GM21423 (cell line): Measurements from ENCODE around the gene AOPEP.
"Not testable (repeated sequence)": the region's sequence is repeated elsewhere in the genome, so short reads cannot be mapped to it uniquely, and the experiment has no call there.

Source experiments
- ATAC-seq: cut with Tn5 transposase; IDR thresholded peaks from one replicate; pipeline ENCODE4 v1.9.1; 2021; ENCODE audit warnings: mild to moderate bottlenecking, moderate library complexity; ENCODE audit not compliant: unreplicated experiment

Gene AOPEP

GRCh38 chr9:94950579-94951323 is 224.3 kb downstream of the AOPEP start:
- no peak for ATAC-seq

- ATAC-seq, result no peak
These were observed 225.0 kb downstream of the AOPEP start for GRCh38 chr9:94951324-94952135.

DNA sequence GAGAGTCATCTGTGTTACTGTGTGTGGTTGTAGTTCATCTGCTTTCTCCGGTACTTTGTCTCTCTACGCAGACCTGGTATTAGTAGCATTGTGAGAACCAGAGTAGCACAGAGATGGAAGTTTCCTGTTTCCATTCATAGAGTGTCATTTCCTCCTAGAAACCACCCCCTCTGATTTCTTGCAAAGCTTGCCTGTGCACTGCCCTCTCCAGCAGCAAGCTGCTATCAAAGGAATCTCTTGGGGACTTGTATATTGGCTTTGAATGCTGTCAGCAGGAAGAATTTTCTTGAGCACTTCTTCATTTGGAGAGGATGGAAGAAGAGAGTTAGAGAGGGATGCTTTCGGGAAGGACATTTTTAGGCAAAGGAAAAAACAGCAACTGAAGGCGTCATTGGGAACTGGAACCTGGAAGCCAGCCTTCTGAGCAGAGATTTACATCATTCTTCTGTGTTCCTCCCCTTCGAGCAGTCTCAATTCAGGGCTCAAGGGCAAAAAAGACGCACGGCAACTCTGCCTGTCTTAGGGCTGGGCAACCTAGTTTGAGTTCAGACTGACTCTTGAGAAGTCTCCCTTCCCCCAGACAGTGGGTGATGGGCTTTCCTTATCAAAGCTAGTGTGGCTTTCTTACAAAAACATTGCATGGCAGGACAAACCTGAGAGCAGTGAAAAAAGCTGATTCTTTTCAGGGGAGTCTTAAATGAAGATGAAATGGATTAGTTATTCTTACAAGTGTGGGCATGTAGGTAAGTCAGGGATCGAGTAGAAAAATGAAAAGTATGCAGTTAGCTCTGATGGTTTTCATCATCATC is 226.3 kb downstream of the AOPEP start:
- ATAC-seq, result no peak

GRCh38 chr9:94956731-94957130 is 230.2 kb downstream of the AOPEP start:
- no peak for ATAC-seq

GRCh38 chr9:94960964-94961363 is 234.5 kb downstream of the AOPEP start:
- no peak for ATAC-seq

DNA sequence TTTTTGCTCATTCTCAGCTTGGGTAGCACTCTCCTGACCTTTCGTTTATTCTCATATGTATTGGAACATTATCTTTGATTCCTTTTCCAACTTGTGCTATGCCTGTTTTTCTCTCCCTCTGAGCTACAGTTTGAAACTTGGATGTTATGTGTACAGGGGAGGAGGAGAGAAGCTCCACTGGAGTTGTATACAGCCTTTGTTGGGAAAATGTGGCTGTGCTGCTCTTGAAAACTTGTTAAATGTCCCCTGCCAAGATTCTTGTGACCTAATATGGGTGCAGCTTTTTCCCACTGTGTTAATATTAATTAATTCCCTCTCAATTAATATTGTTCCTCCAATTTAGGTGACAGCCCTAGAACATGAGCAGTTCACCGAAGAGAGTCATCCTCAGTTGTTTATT is 235.4 kb downstream of the AOPEP start:
- no peak for ATAC-seq

DNA sequence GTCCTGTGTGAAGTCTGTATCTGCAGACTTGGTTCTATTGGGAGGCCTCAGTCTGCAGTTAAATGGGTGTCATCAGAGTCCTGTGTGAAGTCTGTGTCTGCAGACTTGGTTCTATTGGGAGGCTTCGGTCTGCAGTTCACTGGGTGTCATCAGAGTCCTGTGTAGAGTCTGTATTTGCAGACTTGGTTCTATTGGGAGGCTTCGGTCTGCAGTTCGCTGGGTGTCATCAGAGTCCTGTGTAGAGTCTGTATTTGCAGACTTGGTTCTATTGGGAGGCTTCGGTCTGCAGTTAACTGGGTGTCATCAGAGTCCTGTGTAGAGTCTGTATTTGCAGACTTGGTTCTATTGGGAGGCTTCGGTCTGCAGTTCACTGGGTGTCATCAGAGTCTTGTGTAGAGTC is 239.1 kb downstream of the AOPEP start:
- ATAC-seq, result not testable (repeated sequence)

DNA sequence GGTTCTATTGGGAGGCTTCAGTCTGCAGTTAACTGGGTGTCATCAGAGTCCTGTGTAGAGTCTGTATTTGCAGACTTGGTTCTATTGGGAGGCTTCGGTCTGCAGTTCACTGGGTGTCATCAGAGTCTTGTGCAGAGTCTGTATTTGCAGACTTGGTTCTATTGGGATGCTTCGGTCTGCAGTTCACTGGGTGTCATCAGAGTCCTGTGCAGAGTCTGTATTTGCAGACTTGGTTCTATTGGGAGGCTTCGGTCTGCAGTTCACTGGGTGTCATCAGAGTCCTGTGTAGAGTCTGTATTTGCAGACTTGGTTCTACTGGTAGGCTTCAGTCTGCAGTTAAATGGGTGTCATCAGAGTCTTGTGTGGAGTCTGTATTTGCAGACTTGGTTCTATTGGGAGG is 239.5 kb downstream of the AOPEP start:
- not testable (repeated sequence) for ATAC-seq

- ATAC-seq, result no peak
These were observed 241.0 kb downstream of the AOPEP start for GRCh38 chr9:94967482-94967881.

DNA sequence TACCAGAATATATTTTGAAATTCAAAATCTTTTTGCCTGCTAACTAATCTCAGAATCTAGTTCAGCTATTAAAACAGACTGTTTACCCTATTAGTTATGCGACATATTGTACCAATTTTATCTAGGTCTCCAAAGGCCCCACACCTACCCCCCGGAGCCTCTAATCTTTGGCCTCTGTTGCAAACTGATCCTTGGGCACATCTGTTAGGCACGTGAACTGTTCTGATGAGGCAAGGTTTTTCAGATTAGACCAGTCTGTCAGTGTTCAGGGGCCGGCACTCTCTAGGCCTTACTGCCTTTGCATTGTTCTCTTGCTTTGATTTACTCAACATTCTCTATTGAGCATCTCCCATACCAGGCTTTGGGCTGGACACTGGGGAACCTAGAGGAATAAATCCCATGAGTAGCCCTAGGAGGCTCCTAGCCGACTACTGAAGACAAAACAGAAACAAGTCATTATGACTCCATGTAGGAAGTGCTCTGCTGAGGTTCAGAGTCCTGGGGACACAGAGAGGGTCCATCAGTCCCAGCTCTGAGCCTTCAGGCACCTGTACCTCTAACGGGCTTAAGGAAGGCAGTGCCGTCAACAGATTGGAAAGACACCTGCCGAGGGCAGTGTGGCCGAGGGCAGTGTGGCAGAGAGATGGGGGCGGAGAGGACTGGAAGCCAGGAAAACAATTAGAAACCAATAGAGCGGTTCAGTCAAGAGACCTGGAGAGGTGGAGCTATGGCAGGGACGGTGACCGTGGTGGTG is 245.1 kb downstream of the AOPEP start:
- no peak for ATAC-seq

DNA sequence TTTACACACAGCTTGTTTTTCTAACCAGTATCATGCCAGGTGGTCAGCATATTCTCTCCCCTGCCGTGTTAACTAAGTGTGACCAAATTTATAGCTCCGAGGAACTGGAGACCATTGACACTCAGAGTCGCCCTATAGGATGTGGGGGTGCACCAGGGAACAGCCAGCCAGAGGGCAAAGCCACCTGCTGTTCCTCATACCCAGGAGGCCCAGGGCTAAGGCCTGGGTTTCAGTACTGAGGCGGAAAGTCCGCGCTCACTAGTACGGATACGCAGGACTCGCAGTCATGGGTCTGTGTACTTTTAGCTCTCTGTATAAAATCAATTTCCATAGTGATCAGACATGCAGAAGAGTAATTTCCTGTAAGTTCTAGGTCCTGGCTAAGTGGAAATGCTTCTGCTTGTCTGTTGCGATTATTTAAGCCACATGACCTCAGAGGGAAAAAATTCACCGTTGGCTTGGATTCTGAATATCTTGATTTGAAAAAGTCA is 247.0 kb downstream of the AOPEP start:
- no peak for ATAC-seq

DNA sequence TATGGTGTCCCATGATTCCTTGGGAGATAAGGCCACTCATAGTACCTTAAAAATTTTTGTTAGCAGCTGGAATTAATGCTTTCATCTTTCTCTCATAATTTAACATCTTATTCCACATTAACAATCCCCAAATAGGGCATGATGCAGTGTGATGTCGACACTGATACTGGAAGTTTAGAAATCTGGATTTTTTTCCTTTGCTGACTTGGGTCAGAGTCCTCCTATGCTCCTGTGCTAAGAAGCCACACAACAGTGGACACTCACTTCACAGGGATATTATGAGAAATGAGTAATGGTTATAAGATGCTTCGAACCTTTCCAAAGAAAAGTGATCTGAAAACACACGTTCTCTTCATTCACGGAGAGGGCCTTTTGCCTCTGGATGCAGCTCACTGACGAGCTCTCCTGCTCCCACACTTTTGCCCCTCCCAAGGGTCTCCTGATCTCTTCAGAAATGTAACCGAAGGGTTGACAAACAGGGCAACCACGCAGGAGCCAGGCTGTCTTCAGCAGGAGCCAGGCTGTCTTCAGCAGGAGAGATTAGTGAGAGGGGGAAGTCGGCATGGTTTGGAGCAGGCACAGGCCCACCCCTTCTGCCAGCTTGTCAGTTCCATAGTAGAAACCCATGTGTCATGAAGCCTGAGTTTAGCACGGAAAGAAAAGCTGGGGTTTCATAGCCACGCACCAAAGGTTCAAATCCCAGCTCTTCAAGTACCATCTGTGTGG is 247.8 kb downstream of the AOPEP start:
- ATAC-seq, result no peak

DNA sequence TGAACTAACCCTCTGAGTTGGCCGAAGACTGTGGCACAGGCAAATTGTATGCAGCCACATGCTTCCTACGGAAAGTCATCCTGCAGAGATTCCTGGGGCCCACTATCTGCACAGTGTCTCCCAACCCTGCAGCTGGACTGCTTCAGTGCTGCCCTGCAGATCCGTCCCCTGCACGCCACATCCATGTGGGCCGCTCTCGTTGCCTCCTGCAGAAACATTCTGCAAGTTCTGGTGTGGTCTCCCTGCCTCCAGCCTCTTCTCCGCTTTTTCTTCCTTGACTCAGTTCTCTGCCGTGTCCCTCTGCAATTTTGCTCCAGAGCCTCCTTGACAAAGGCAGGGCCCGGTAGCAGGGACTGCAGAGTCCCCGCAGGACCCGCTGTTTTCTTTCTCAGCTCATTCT is 249.0 kb downstream of the AOPEP start:
- no peak for ATAC-seq

DNA sequence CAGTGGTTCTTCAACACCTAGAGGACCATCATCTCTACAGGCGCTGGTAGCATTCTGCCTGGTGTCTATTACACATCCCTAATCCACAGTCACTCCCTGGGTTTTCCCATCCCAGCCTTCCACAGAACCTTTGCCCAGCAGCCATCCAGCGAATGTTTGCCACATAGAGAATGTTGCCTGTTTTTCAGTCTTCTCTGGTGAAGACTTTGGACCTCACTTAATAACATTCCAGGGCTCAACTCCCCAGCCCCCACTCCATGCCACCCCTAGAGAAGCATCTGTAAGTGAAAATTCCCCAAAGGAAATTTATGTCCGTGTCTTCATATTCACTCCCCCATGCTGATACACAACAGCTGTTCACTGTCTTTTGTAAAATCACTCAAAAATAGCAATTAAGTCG is 249.6 kb downstream of the AOPEP start:
- ATAC-seq, result no peak

DNA sequence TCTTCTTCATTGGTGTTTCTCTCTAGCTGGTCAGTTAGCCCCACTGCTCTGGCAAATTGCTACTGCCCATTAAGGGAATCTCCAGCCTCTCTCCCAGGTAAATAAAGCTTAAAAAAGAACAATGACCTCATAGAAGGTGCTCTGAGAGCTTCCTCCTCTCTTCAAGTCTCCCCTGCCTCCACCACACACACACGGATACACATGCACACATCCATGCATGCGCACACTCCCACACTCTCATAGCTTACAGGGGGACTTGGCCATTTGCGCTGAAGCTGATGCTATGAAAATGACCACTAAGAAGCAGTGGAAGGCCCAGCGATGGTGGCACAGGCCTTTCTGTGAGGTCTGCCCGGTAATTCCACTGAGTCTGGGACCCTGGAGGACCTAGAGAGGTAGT is 250.9 kb downstream of the AOPEP start:
- ATAC-seq, result no peak

GRCh38 chr9:94979904-94980507 is 253.5 kb downstream of the AOPEP start:
- no peak for ATAC-seq

DNA sequence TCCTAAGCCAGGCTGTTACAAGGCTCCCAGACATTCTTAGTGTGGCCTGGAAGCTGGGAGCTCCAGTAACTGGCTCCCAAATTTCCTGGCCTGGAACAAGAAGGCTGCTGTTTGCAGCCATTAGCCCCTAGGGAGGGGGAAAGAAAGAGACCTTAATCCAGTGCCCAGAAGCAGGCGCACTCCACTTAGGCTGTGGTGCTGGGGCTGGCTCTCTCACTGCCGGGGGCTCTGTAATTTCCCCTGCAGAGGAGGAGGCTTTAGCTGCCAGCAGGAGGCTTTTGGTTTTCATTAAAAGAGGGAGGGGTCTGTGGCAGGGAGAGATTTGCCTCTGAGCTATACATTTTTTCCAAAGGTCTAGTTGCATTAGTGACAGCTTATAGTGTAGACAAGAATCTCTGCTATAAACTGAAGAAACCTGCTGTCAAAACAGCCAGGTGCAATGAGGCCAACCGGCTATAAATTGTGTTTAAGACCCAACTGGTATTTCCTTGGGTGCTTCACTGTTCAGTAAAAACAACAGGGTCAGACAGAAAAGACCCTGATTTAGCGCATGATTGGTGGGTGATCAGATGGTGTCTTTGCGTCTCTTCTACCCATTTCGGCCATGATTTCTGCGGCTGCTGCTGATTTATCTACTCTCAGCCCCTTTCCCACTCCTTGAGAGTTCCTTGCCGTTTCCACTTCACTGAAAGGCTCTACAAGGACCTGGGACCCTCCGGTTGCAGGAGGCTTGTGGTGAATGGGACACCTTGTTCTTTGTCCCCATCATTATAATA is 254.6 kb downstream of the AOPEP start:
- no peak for ATAC-seq

- ATAC-seq, result no peak
These were observed 255.2 kb downstream of the AOPEP start for GRCh38 chr9:94981723-94982090.

DNA sequence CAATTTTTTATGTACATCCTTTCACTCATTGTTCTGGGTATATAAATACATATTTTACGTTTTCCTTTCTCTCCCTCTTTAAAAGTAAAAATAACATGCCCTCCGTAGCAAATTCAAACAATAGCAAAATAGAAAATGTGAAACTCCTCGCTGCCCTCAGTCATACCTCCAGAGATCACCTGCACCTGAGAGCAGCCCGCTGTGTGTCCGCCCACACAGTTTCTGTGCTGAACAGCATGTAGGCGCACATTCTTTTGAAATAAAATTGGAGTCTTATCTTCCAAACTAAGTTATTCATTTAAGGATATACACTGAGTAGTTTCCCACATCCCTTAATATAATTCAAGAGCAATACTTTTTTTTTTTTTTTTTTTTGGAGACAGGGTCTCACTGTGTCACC is 255.7 kb downstream of the AOPEP start:
- ATAC-seq, result no peak
